Neural progenitor cell (in vitro differentiated cells): ENCODE measurements around the gene GRAMD4. TPM values are rescaled to one million over a fixed set of nuclear protein-coding genes. Genes with fewer than 3 reads are reported as not detected.

ENCODE experiments used
- DNase-seq: peaks from one replicate; pipeline ENCODE4 v3.0.0-alpha.2; 2016; ENCODE audit warnings: low spot score
- H2AFZ ChIP-seq: fragments of 200-600 bp; sonication (generic); replicated peaks from 2 replicates; pipeline ENCODE4 v1.6.1; 2016; ENCODE audit warnings: antibody characterized with exemption
- H3F3A ChIP-seq: fragments of 200-600 bp; sonication (generic); 2 replicates; pipeline ENCODE4 v1.6.1; 2016; ENCODE audit warnings: antibody characterized with exemption, low read depth
- H3K27ac ChIP-seq: fragments of 200-600 bp; sonication (generic); 2 replicates; pipeline ENCODE4 v1.5.1; 2016; ENCODE audit warnings: mild to moderate bottlenecking
- H3K27me3 ChIP-seq: fragments of 200-600 bp; sonication (generic); 2 replicates; pipeline ENCODE4 v1.6.1; 2016; ENCODE audit warnings: mild to moderate bottlenecking, moderate library complexity
- H3K36me3 ChIP-seq: fragments of 200-600 bp; sonication (generic); 2 replicates; pipeline ENCODE4 v1.5.1; 2016
- H3K4me1 ChIP-seq: fragments of 200-600 bp; sonication (generic); 2 replicates; pipeline ENCODE4 v1.6.1; 2016; ENCODE audit warnings: mixed run types
- H3K4me2 ChIP-seq: fragments of 200-600 bp; sonication (generic); 2 replicates; pipeline ENCODE4 v1.6.1; 2016
- H3K4me3 ChIP-seq: fragments of 200-600 bp; sonication (generic); 2 replicates; pipeline ENCODE4 v1.5.1; 2016
- H3K79me2 ChIP-seq: fragments of 200-600 bp; sonication (generic); 2 replicates; pipeline ENCODE4 v1.6.1; 2016; ENCODE audit warnings: low read depth
- H3K9ac ChIP-seq: fragments of 200-600 bp; sonication (generic); 2 replicates; pipeline ENCODE4 v1.6.1; 2016
- H3K9me3 ChIP-seq: fragments of 200-600 bp; sonication (generic); 2 replicates; pipeline ENCODE4 v1.5.1; 2016; ENCODE audit warnings: low read depth
- H4K20me1 ChIP-seq: fragments of 200-600 bp; sonication (generic); 2 replicates; pipeline ENCODE4 v1.6.1; 2016; ENCODE audit warnings: low read depth
- H3K27ac Mint-ChIP-seq: 3 replicates; pipeline ENCODE4 v1.8.0; 2021; ENCODE audit warnings: mixed read lengths
- H3K27me3 Mint-ChIP-seq: 2 replicates; pipeline ENCODE4 v1.8.0; 2022; ENCODE audit warnings: low read depth, mild to moderate bottlenecking, inconsistent platforms, moderate library complexity, mixed read lengths; ENCODE audit not compliant: insufficient read depth
- H3K36me3 Mint-ChIP-seq: 3 replicates; pipeline ENCODE4 v1.8.0; 2021; ENCODE audit warnings: mixed read lengths
- H3K4me1 Mint-ChIP-seq: 3 replicates; pipeline ENCODE4 v1.8.0; 2021; ENCODE audit warnings: mixed read lengths
- H3K4me3 Mint-ChIP-seq: 3 replicates; pipeline ENCODE4 v1.8.0; 2021; ENCODE audit warnings: mild to moderate bottlenecking, moderate library complexity, mixed read lengths
- H3K9me3 Mint-ChIP-seq: 3 replicates; pipeline ENCODE4 v1.8.0; 2020; ENCODE audit warnings: mixed read lengths
- CTCF ChIP-seq: fragments of 200-600 bp; sonication (generic); IDR thresholded peaks from 2 replicates; pipeline ENCODE4 v1.5.1; 2017; ENCODE audit warnings: antibody characterized with exemption, mild to moderate bottlenecking
- EZH2 ChIP-seq: fragments of 200-600 bp; sonication (generic); IDR thresholded peaks from 2 replicates; pipeline ENCODE4 v1.6.1; 2017; ENCODE audit warnings: antibody characterized with exemption, mild to moderate bottlenecking, moderate library complexity
- EZH2phosphoT487 ChIP-seq: fragments of 200-600 bp; sonication (generic); IDR thresholded peaks from 2 replicates; pipeline ENCODE4 v1.6.1; 2017; ENCODE audit warnings: antibody characterized with exemption
- total RNA-seq: library from RNA; depleted of rRNA; stranded (reverse); fragments of >200 nt; gene quantifications from 2 replicates; pipeline ENCODE4 v1.2.3, GENCODE V29; 2015; ENCODE audit warnings: low replicate concordance

Gene GRAMD4
- total RNA-seq, 1 donor from 2014 or later = 32.2 TPM

DNA sequence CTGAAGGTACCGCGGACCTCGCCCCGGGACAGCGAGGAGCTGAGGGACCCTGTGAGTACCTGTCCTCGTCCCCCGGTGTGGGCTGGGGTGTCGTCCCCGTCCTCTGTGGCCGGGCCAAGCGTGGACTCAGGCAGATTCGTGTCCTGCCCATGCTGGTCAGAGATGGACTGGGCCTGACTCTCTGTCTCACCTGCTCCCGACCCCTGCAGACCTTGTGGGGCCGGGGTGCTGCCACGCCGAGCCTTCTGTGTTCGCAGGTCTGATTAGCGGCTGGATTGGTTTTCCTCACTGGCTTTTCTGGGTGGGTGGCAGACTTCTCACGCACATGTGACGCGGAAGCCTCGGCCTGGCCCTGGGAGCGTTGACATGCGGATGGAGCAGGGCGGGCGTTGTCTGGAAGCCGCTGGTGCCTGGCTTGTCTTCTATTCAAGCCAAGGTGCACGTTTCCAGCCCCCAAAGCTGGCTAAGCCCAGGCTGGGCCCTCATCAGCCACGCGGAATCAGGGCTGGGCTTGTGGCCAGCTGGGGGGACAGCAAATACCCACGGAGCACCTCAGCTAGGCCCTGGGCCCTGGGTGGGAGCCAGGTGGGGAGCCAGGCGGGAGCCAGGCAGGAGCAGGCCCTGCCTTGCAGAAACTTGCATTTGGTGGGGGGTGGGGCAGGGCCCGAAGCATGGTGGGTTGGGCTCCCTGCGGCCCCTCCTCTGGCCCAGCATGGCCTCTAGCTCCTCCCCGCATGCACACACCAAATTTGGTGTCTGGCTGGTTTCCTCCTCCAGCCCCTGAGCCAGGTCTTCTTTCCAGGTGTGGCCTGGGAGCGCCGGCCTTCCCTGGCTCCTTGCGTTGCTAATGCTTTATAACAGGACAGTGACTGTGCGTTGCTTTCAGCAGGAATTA, 7.0 kb downstream of the GRAMD4 start:
- peaks cover 11% of the 10 kb centered on the region for H3K27me3 Mint-ChIP-seq
- Histone ChIP-seq H2AFZ (no peak overlapping the region), H4K20me1 (no peaks in the 10 kb centered on the region), H3K4me1 (no peaks in the 10 kb centered on the region), H3K27me3 (no peaks in the 10 kb centered on the region), H3K27ac (no peak overlapping the region), H3F3A (no peaks in the 10 kb centered on the region), H3K9ac (no peak overlapping the region), H3K9me3 (no peaks in the 10 kb centered on the region), H3K79me2 (no peaks in the 10 kb centered on the region), H3K36me3 (no peaks in the 10 kb centered on the region), H3K4me2 (no peak overlapping the region), H3K4me3 (no peak overlapping the region)
- peaks cover 7% of the 10 kb centered on the region for H3K4me1 Mint-ChIP-seq
- TF ChIP-seq EZH2phosphoT487 (no peak), CTCF (no peak), EZH2 (no peak)
- peaks cover 2% of the 10 kb centered on the region for H3K9me3 Mint-ChIP-seq
- peaks cover 7% of the 10 kb centered on the region for H3K36me3 Mint-ChIP-seq
- H3K4me3 Mint-ChIP-seq = no peak overlapping the region
- peak overlapping the region; percentile 88 for H3K27ac Mint-ChIP-seq
- peak; percentile 41 for DNase-seq

- TF ChIP-seq EZH2phosphoT487 (no peak), CTCF (no peak), EZH2 (no peak)
- H2AFZ ChIP-seq = no peak overlapping the region
- no peak overlapping the region for H3K4me3 Mint-ChIP-seq
- no peaks in the 10 kb centered on the region for H3K4me1 ChIP-seq
- H3K27ac Mint-ChIP-seq = no peak overlapping the region
- no peak overlapping the region for H3K9ac ChIP-seq
- no peaks in the 10 kb centered on the region for H3K27me3 ChIP-seq
- no peaks in the 10 kb centered on the region for H4K20me1 ChIP-seq
- no peak overlapping the region for H3K4me2 ChIP-seq
- H3K36me3 ChIP-seq = no peaks in the 10 kb centered on the region
- H3K4me3 ChIP-seq = no peak overlapping the region
- peaks cover 11% of the 10 kb centered on the region for H3K27me3 Mint-ChIP-seq
- no peak for DNase-seq
- no peaks in the 10 kb centered on the region for H3K79me2 ChIP-seq
- H3K36me3 Mint-ChIP-seq = peaks cover 7% of the 10 kb centered on the region
- no peak overlapping the region for H3K27ac ChIP-seq
- no peaks in the 10 kb centered on the region for H3K9me3 ChIP-seq
- H3K4me1 Mint-ChIP-seq = peaks cover 5% of the 10 kb centered on the region
- H3F3A ChIP-seq = no peaks in the 10 kb centered on the region
- H3K9me3 Mint-ChIP-seq = peaks cover 2% of the 10 kb centered on the region
Observed at GRCh38 chr22:46627806-46628482, 7.8 kb downstream of the GRAMD4 start.

DNA sequence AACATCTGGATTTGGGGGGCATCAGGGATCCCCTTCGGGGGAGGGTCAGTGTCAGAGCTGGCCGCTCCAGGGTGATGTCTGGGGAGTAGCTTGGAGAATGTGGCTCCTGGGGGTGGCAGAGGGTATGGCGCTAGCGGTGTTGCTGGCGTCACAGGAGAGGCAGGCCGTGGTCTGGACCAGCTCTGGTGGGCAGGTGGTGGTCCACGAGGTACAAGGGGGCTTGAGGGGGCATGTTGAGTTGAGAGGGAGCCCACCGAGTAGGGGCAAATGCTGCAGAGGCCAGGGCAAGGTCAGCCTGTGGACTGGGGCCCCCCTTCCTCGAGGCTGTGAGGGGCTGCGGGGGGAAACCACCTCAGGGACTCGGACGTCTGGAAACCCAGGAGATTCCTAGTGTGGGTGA, 8.6 kb downstream of the GRAMD4 start:
- Histone ChIP-seq H3F3A (no peaks in the 10 kb centered on the region), H3K36me3 (no peaks in the 10 kb centered on the region), H3K4me1 (no peaks in the 10 kb centered on the region), H3K9ac (no peak overlapping the region), H3K79me2 (no peaks in the 10 kb centered on the region), H2AFZ (no peak overlapping the region), H3K9me3 (no peaks in the 10 kb centered on the region), H4K20me1 (no peaks in the 10 kb centered on the region), H3K4me3 (no peak overlapping the region), H3K27ac (no peak overlapping the region), H3K27me3 (no peaks in the 10 kb centered on the region), H3K4me2 (no peak overlapping the region)
- H3K9me3 Mint-ChIP-seq = peaks cover 2% of the 10 kb centered on the region
- H3K27me3 Mint-ChIP-seq = peaks cover 11% of the 10 kb centered on the region
- H3K36me3 Mint-ChIP-seq = peaks cover 7% of the 10 kb centered on the region
- peaks cover 5% of the 10 kb centered on the region for H3K4me1 Mint-ChIP-seq
- peak overlapping the region; percentile 60 for H3K27ac Mint-ChIP-seq
- no peak for TF ChIP-seq EZH2
- TF ChIP-seq CTCF = no peak
- no peak for TF ChIP-seq EZH2phosphoT487
- no peak overlapping the region for H3K4me3 Mint-ChIP-seq
- no peak for DNase-seq
